IMR-90 (cell line): ENCODE data around the gene GNAI1. TPM values are rescaled to one million over a fixed set of nuclear protein-coding genes. Genes with fewer than 3 reads are reported as not detected.

ENCODE experiments used
- ATAC-seq: fragments of 200-7000 bp; cut with Tn5 transposase; 2 replicates; pipeline ENCODE4 v1.9.1; 2020; ENCODE audit warnings: low read depth, mild to moderate bottlenecking, moderate library complexity
- BruUV-seq: library from RNA; stranded (reverse); fragments of 400-500 nt; replicated peaks from 2 replicates; lab custom pipeline; 2021; lab: Mats Ljungman, UMichigan
- CTCF ChIA-PET: fragments of 300-600 bp; formaldehyde crosslinking; extraction: SDS; loops from one replicate; lab custom pipeline; 2021; ENCODE audit warnings: antibody characterized with exemption; lab: Yijun Ruan, JAX
- POLR2A ChIA-PET: fragments of 300-600 bp; sonication (Branson Sonifier 250); formaldehyde crosslinking; loops from one replicate; lab custom pipeline; 2022; ENCODE audit warnings: antibody characterized with exemption; ENCODE audit not compliant: unreplicated experiment; lab: Charles Lee
- DNase-seq: peaks from one replicate; pipeline ENCODE4 v3.0.0; 2013
- H2AFZ ChIP-seq: replicated peaks from 2 replicates; pipeline ENCODE3; 2013; ENCODE audit warnings: low read length, mild to moderate bottlenecking; ENCODE audit not compliant: poor library complexity
- H2AK5ac ChIP-seq: 2 replicates; pipeline ENCODE4 v1.6.1; 2013; ENCODE audit warnings: low read depth, low read length, inconsistent platforms
- H2AK9ac ChIP-seq: replicated peaks from 2 replicates; pipeline ENCODE3; 2013; ENCODE audit warnings: mild to moderate bottlenecking, low read depth, low read length, moderate library complexity; ENCODE audit not compliant: poor library complexity
- H2BK120ac ChIP-seq: 2 replicates; pipeline ENCODE4 v1.6.1; 2013; ENCODE audit warnings: low read depth, low read length, inconsistent platforms
- H2BK15ac ChIP-seq: 3 replicates; pipeline ENCODE4 v1.6.1; 2013; ENCODE audit warnings: low read depth, low read length, inconsistent platforms
- H2BK20ac ChIP-seq: 2 replicates; pipeline ENCODE4 v1.6.1; 2013; ENCODE audit warnings: low read depth, mild to moderate bottlenecking, inconsistent platforms, low read length, moderate library complexity
- H2BK5ac ChIP-seq: 2 replicates; pipeline ENCODE4 v1.6.1; 2013; ENCODE audit warnings: mild to moderate bottlenecking, low read depth, low read length, inconsistent platforms; ENCODE audit not compliant: poor library complexity, severe bottlenecking
- H3K14ac ChIP-seq: replicated peaks from 2 replicates; pipeline ENCODE4 v1.6.1; 2013; ENCODE audit warnings: low read depth, low read length, inconsistent platforms
- H3K18ac ChIP-seq: 2 replicates; pipeline ENCODE4 v1.6.1; 2013; ENCODE audit warnings: low read depth, low read length, control low read depth
- H3K23ac ChIP-seq: 2 replicates; pipeline ENCODE4 v1.6.1; 2013; ENCODE audit warnings: low read depth, low read length, inconsistent platforms
- H3K27ac ChIP-seq: 2 replicates; pipeline ENCODE4 v1.5.1; 2013; ENCODE audit warnings: mild to moderate bottlenecking, control low read depth, low read length; ENCODE audit not compliant: insufficient read depth
- H3K27me3 ChIP-seq: 2 replicates; pipeline ENCODE4 v1.6.1; 2013; ENCODE audit warnings: low read length; ENCODE audit not compliant: control insufficient read depth, insufficient read depth
- H3K36me3 ChIP-seq: 2 replicates; pipeline ENCODE4 v1.6.1; 2013; ENCODE audit warnings: low read length, mixed read lengths; ENCODE audit not compliant: control insufficient read depth, insufficient read depth
- H3K4ac ChIP-seq: 2 replicates; pipeline ENCODE4 v1.6.1; 2013; ENCODE audit warnings: low read depth, low read length, inconsistent platforms
- H3K4me1 ChIP-seq: 2 replicates; pipeline ENCODE4 v1.6.1; 2013; ENCODE audit warnings: low read length, mixed read lengths; ENCODE audit not compliant: control insufficient read depth, insufficient read depth
- H3K4me2 ChIP-seq: 2 replicates; pipeline ENCODE4 v1.6.1; 2013; ENCODE audit warnings: low read depth, mild to moderate bottlenecking, control low read depth, low read length, moderate library complexity
- H3K4me3 ChIP-seq: 2 replicates; pipeline ENCODE4 v1.5.1; 2013; ENCODE audit warnings: low read depth, mild to moderate bottlenecking, control low read depth, low read length, moderate library complexity; ENCODE audit not compliant: insufficient read depth
- H3K56ac ChIP-seq: 2 replicates; pipeline ENCODE4 v1.6.1; 2013; ENCODE audit warnings: low read length, inconsistent platforms; ENCODE audit not compliant: insufficient read depth; ENCODE audit errors: extremely low read depth
- H3K79me1 ChIP-seq, 2 experiments: 2 replicates each; pipeline ENCODE4 v1.6.1; 2013; ENCODE audit warnings: low read length in 2 of 2, inconsistent platforms in 1 of 2, low read depth in 1 of 2
- H3K9ac ChIP-seq: 2 replicates; pipeline ENCODE4 v1.6.1; 2013; ENCODE audit warnings: low read depth, low read length, control low read depth
- H3K9me1 ChIP-seq: 2 replicates; pipeline ENCODE4 v1.6.1; 2013; ENCODE audit warnings: low read length, inconsistent platforms; ENCODE audit not compliant: insufficient read depth
- H3K9me3 ChIP-seq: 2 replicates; pipeline ENCODE4 v1.6.1; 2013; ENCODE audit warnings: low read length; ENCODE audit not compliant: control insufficient read depth, insufficient read depth
- H4K20me1 ChIP-seq: 2 replicates; pipeline ENCODE4 v1.6.1; 2013; ENCODE audit warnings: low read length, inconsistent platforms; ENCODE audit not compliant: insufficient read depth
- H4K5ac ChIP-seq: 2 replicates; pipeline ENCODE4 v1.6.1; 2013; ENCODE audit warnings: mild to moderate bottlenecking, low read depth, low read length, control low read depth
- H4K8ac ChIP-seq, 2 experiments: 2 replicates each; pipeline ENCODE4 v1.6.1; 2013; ENCODE audit warnings: low read depth in 2 of 2, low read length in 2 of 2, control low read depth in 1 of 2, inconsistent platforms in 1 of 2
- H4K91ac ChIP-seq: 2 replicates; pipeline ENCODE4 v1.6.1; 2013; ENCODE audit warnings: low read depth, low read length, inconsistent platforms; ENCODE audit not compliant: insufficient read depth
- CEBPB ChIP-seq: IDR thresholded peaks from 2 replicates; pipeline ENCODE4 v1.6.1; 2012; ENCODE audit warnings: low read depth, low read length, improper control_type of control experiment
- CHD1 ChIP-seq: IDR thresholded peaks from 2 replicates; pipeline ENCODE4 v1.6.1; 2012; ENCODE audit warnings: low read depth, low read length, improper control_type of control experiment
- CTCF ChIP-seq: conservative IDR thresholded peaks from 2 replicates; pipeline ENCODE4 v1.5.1; 2012; ENCODE audit warnings: mild to moderate bottlenecking, low read depth, low read length, improper control_type of control experiment
- ELK1 ChIP-seq: fragments of 150-350 bp; IDR thresholded peaks from 2 replicates; pipeline ENCODE4 v1.6.1; 2016; ENCODE audit warnings: low read depth, mild to moderate bottlenecking, low read length, moderate library complexity, borderline replicate concordance
- MAZ ChIP-seq: IDR thresholded peaks from 2 replicates; pipeline ENCODE4 v1.6.1; 2012; ENCODE audit warnings: low read depth, mild to moderate bottlenecking, low read length, improper control_type of control experiment, moderate library complexity, borderline replicate concordance
- MXI1 ChIP-seq: IDR thresholded peaks from 2 replicates; pipeline ENCODE4 v1.6.1; 2012; ENCODE audit warnings: low read depth, mild to moderate bottlenecking, low read length, moderate library complexity, borderline replicate concordance
- NFE2L2 ChIP-seq: fragments of 150-350 bp; IDR thresholded peaks from 2 replicates; pipeline ENCODE4 v1.6.1; 2016; ENCODE audit warnings: low read depth, mild to moderate bottlenecking, low read length
- POLR2A ChIP-seq: IDR thresholded peaks from 2 replicates; pipeline ENCODE4 v1.6.1; 2012; ENCODE audit warnings: mild to moderate bottlenecking, low read depth, low read length
- RFX5 ChIP-seq: IDR thresholded peaks from 2 replicates; pipeline ENCODE4 v1.8.0; 2012; ENCODE audit warnings: low read depth, mild to moderate bottlenecking, low read length, moderate library complexity
- SMC3 ChIP-seq: fragments of 150-350 bp; IDR thresholded peaks from 2 replicates; pipeline ENCODE4 v1.6.1; 2016; ENCODE audit warnings: low read depth, mild to moderate bottlenecking, antibody characterized with exemption, low read length, moderate library complexity
- USF2 ChIP-seq: fragments of 150-350 bp; IDR thresholded peaks from 2 replicates; pipeline ENCODE4 v1.6.1; 2017; ENCODE audit warnings: mild to moderate bottlenecking, antibody characterized with exemption, low read length, low read depth
- WGBS, 2 experiments: methylation state at CpG; one replicate each; pipeline versions ENCODE4 v1.1.5 to v1.1.7; 2013; ENCODE audit warnings: missing lambda C conversion rate in 2 of 2; ENCODE audit not compliant: insufficient read length in 1 of 2; ENCODE audit errors: extremely low coverage in 2 of 2; 5-methylcytosine and 5-hydroxymethylcytosine counted together
- dilution Hi-C: fragments of 300-500 bp; cut with HindIII; formaldehyde crosslinking; loops from one replicate; pipeline ENCODE4 v1.14.3; 2018; ENCODE audit warnings: low sequenced_read_pairs; ENCODE audit not compliant: unreplicated experiment
- in situ Hi-C: fragments of 300-500 bp; cut with MboI; formaldehyde crosslinking; loops from 3 replicates; pipeline ENCODE4 v1.14.3; 2019; ENCODE audit warnings: low sequenced_read_pairs, inconsistent platforms, mixed read lengths
- intact Hi-C: fragments of 100-400 bp; cut with micrococcal nuclease; formaldehyde crosslinking; loops from 2 replicates; pipeline ENCODE4 v1.10.0; 2022
- polyA plus RNA-seq, 3 experiments: library from polyadenylated mRNA; depleted of rRNA; stranded (reverse); fragments of >200 nt; gene quantifications; 2 replicates each; pipeline ENCODE4 v1.2.3, GENCODE V29; 2012; ENCODE audit warnings: low replicate concordance in 1 of 3
- total RNA-seq: library from RNA; depleted of rRNA; stranded (reverse); fragments of >200 nt; gene quantifications from 2 replicates; pipeline ENCODE4 v1.2.3, GENCODE V29; 2012

GNAI1 gene
- total and polyA plus RNA-seq, 2 of the 4 experiments (the other 2 are of a cell fraction), result 21.1 to 26.5 TPM

- DNase-seq, result no peak
- Histone ChIP-seq H3K4me2 (no peak overlapping the region), H3K36me3 (no peaks in the 10 kb centered on the region), H3K18ac (no peak overlapping the region), H2AK9ac (no peak overlapping the region), H3K79me1 (no peaks in the 10 kb centered on the region), H3K4ac (no peak overlapping the region), H2BK20ac (no peak overlapping the region), H3K27me3 (no peaks in the 10 kb centered on the region), H3K14ac (no peak overlapping the region), H4K5ac (no peak overlapping the region), H3K4me1 (no peaks in the 10 kb centered on the region), H2BK5ac (no peak overlapping the region), H3K9me1 (no peaks in the 10 kb centered on the region; the same call in 1 of the 2 replicates), H2AFZ (no peak overlapping the region), H3K9ac (no peak overlapping the region), H4K91ac (no peak overlapping the region), H2AK5ac (no peak overlapping the region), H3K23ac (no peak overlapping the region), H4K8ac (no peak overlapping the region), H2BK120ac (no peak overlapping the region), H4K20me1 (no peaks in the 10 kb centered on the region), H3K56ac (no peak overlapping the region), H3K27ac (no peak overlapping the region), H3K4me3 (no peak overlapping the region), H2BK15ac (no peak overlapping the region), H3K9me3 (no peaks in the 10 kb centered on the region)
- ATAC-seq, result no peak
- no CpG with 5 or more reads among the region's 1 CpG for WGBS, 2 experiments
- in situ Hi-C loops (no loop called here), intact Hi-C loops (no loop called here), dilution Hi-C loops (no loop called here)
- POLR2A ChIA-PET, result no interaction called here
- BruUV-seq, result no TSS peak
- TF ChIP-seq NFE2L2, result no peak
- TF ChIP-seq ELK1, result no peak
- no peak for TF ChIP-seq POLR2A
- TF ChIP-seq CHD1, result no peak
- no peak for TF ChIP-seq CEBPB
- TF ChIP-seq MXI1, result no peak
- no peak for TF ChIP-seq RFX5
- TF ChIP-seq SMC3, result no peak
- no peak for TF ChIP-seq USF2
- no peak for TF ChIP-seq MAZ
- no peak for TF ChIP-seq CTCF
- CTCF ChIA-PET, result interaction anchor here (0.5 to 0.9 kb wide), 2 partner anchors 12 to 645 kb away, joined by 3 to 4 read pairs; no protein-coding TSS in a partner anchor
Observed at GRCh38 chr7:80107278-80107677, 27.4 kb upstream of the GNAI1 start.
